ENCODE results near the gene TAF15. TPM values are rescaled to one million over a fixed set of nuclear protein-coding genes. Genes with fewer than 3 reads are reported as not detected.

Gene TAF15
- total RNA-seq, 6 experiments from 2014 or later, result 41.3 to 75.8 (median 65.4) TPM

GRCh38 chr17:35825206-35825605, 15.9 kb downstream of the TAF15 start:
- intact Hi-C loops (cut with DNase I), result no loop called here
- Histone ChIP-seq H3K9me3 (no peaks in the 10 kb centered on the region), H3K27ac (no peak overlapping the region), H3K27me3 (no peaks in the 10 kb centered on the region), H3K4me1 (no peaks in the 10 kb centered on the region), H3K4me3 (no peak overlapping the region), H3K36me3 (peaks cover 8 to 66% (median 25%) of the 10 kb centered on the region in 4 donors)
- DNase-seq (no peak), ATAC-seq (no peak)
- no peak for TF ChIP-seq CTCF (IDR thresholded peaks at IDR 0.05)
- no peak for TF ChIP-seq POLR2A (IDR thresholded peaks at IDR 0.05)
- 100% methylated on average over 1 of the region's 1 CpG for WGBS (ENCODE audit: insufficient coverage, low coverage, low lambda C conversion rate, missing lambda C conversion rate)

- Histone ChIP-seq H3K4me3 (no peak overlapping the region), H3K27me3 (no peaks in the 10 kb centered on the region), H3K4me1 (no peaks in the 10 kb centered on the region), H3K36me3 (peaks cover 0 to 88% (median 43%) of the 10 kb centered on the region in 4 donors), H3K27ac (no peak overlapping the region), H3K9me3 (no peaks in the 10 kb centered on the region)
- ATAC-seq, result no peak
- DNase-seq, result no peak
- no peak for TF ChIP-seq POLR2A (IDR thresholded peaks at IDR 0.05)
- no peak for TF ChIP-seq CTCF (IDR thresholded peaks at IDR 0.05)
- WGBS (ENCODE audit: insufficient coverage, low coverage, low lambda C conversion rate, missing lambda C conversion rate), result 89% methylated on average over 3 of the region's 3 CpGs
- intact Hi-C loops (cut with DNase I), result no loop called here
Measured at GRCh38 chr17:35841101-35841500, 31.8 kb downstream of the TAF15 start.

GRCh38 chr17:35841505-35841904, 32.2 kb downstream of the TAF15 start:
- DNase-seq, result no peak
- ATAC-seq, result no peak
- intact Hi-C loops (cut with DNase I), result no loop called here
- TF ChIP-seq CTCF (IDR thresholded peaks at IDR 0.05) (no peak), POLR2A (IDR thresholded peaks at IDR 0.05) (no peak)
- H3K9me3 ChIP-seq, result no peaks in the 10 kb centered on the region
- no peak overlapping the region for H3K4me3 ChIP-seq
- peaks cover 0 to 88% (median 42%) of the 10 kb centered on the region in 4 donors for H3K36me3 ChIP-seq
- H3K4me1 ChIP-seq, result no peaks in the 10 kb centered on the region
- no peaks in the 10 kb centered on the region for H3K27me3 ChIP-seq
- no peak overlapping the region for H3K27ac ChIP-seq
- WGBS (ENCODE audit: insufficient coverage, low coverage, low lambda C conversion rate, missing lambda C conversion rate), result 96% methylated on average over 3 of the region's 4 CpGs

GRCh38 chr17:35842239-35842638, 33.0 kb downstream of the TAF15 start:
- ATAC-seq, result no peak
- DNase-seq, result no peak
- TF ChIP-seq POLR2A (IDR thresholded peaks at IDR 0.05) (no peak), CTCF (IDR thresholded peaks at IDR 0.05) (no peak)
- Histone ChIP-seq H3K4me1 (no peaks in the 10 kb centered on the region), H3K27me3 (no peaks in the 10 kb centered on the region), H3K4me3 (no peak overlapping the region), H3K9me3 (no peaks in the 10 kb centered on the region), H3K36me3 (peaks cover 0 to 84% (median 39%) of the 10 kb centered on the region in 4 donors), H3K27ac (no peak overlapping the region)
- intact Hi-C loops (cut with DNase I), result no loop called here
- WGBS (ENCODE audit: insufficient coverage, low coverage, low lambda C conversion rate, missing lambda C conversion rate), result 97% methylated on average over 5 of the region's 5 CpGs

GRCh38 chr17:35843698-35844097, 34.4 kb downstream of the TAF15 start:
- intact Hi-C loops (cut with DNase I), result no loop called here
- no peak overlapping the region for H3K27ac ChIP-seq
- no peaks in the 10 kb centered on the region for H3K9me3 ChIP-seq
- WGBS (ENCODE audit: insufficient coverage, low coverage, low lambda C conversion rate, missing lambda C conversion rate), result 82% methylated on average over 2 of the region's 2 CpGs
- H3K4me1 ChIP-seq, result no peaks in the 10 kb centered on the region
- no peak for TF ChIP-seq CTCF (IDR thresholded peaks at IDR 0.05)
- TF ChIP-seq POLR2A (IDR thresholded peaks at IDR 0.05), result no peak
- ATAC-seq, result no peak
- peaks cover 0 to 75% (median 32%) of the 10 kb centered on the region in 4 donors for H3K36me3 ChIP-seq
- H3K4me3 ChIP-seq, result no peak overlapping the region
- no peak for DNase-seq
- H3K27me3 ChIP-seq, result no peaks in the 10 kb centered on the region

Measured in right lobe of liver (tissue), 6 donors.